ENCODE data around the gene KRTAP2-3. TPM values are rescaled to one million over a fixed set of nuclear protein-coding genes. Genes with fewer than 3 reads are reported as not detected.
"Not testable (repeated sequence)": the region's sequence is repeated elsewhere in the genome, so short reads cannot be mapped to it uniquely, and the experiment has no call there.

Gene KRTAP2-3
- polyA plus RNA-seq, 2 donors = 0.10 TPM; not detected in 1

- 66 to 72% methylated on average over 11 to 14 of the region's 14 CpGs for WGBS, 2 donors
- not testable (repeated sequence) for H3K36me3 ChIP-seq (ENCODE audit: control insufficient read depth in 2 of 2, insufficient read depth in 2 of 2, low read length in 1 of 2); H3K27me3 ChIP-seq (ENCODE audit: control insufficient read depth in 1 of 2, insufficient read depth in 2 of 2, low read length in 2 of 2); H3K9me3 ChIP-seq (ENCODE audit: control insufficient read depth in 2 of 2, insufficient read depth in 1 of 2, low read depth in 1 of 2, low read length in 1 of 2); H3K4me1 ChIP-seq (ENCODE audit: control insufficient read depth in 2 of 2, insufficient read depth in 2 of 2, low read length in 1 of 2); H3K27ac ChIP-seq (ENCODE audit: low read depth in 2 of 2, low read length in 1 of 2); H3K4me3 ChIP-seq (ENCODE audit: low read depth in 1 of 2, low read length in 2 of 2)
Observed at GRCh38 chr17:41040783-41041571, 18.9 kb downstream of the KRTAP2-3 start, which contains the start of gene KRTAP1-1. TSS of gene KRTAP1-1 (minus strand) at chr17:41041450. CDS start at chr17:41041397, 53 bp downstream.

- no peak overlapping the region for H3K4me3 ChIP-seq (ENCODE audit: low read depth in 1 of 2, low read length in 2 of 2)
- H3K4me1 ChIP-seq (ENCODE audit: control insufficient read depth in 2 of 2, insufficient read depth in 2 of 2, low read length in 1 of 2) = peaks cover 0 to 8% of the 10 kb centered on the region in 2 donors
- H3K27me3 ChIP-seq (ENCODE audit: control insufficient read depth in 1 of 2, insufficient read depth in 2 of 2, low read length in 2 of 2) = no peaks in the 10 kb centered on the region
- H3K9me3 ChIP-seq (ENCODE audit: control insufficient read depth in 2 of 2, insufficient read depth in 1 of 2, low read depth in 1 of 2, low read length in 1 of 2) = no peaks in the 10 kb centered on the region
- no peaks in the 10 kb centered on the region for H3K36me3 ChIP-seq (ENCODE audit: control insufficient read depth in 2 of 2, insufficient read depth in 2 of 2, low read length in 1 of 2)
- 74 to 75% methylated on average over 2 of the region's 2 CpGs for WGBS, 2 donors
- H3K27ac ChIP-seq (ENCODE audit: low read depth in 2 of 2, low read length in 1 of 2) = no peak overlapping the region
Observed at GRCh38 chr17:41037853-41038350, 22.0 kb downstream of the KRTAP2-3 start.

GRCh38 chr17:41034346-41034935 lies 25.5 kb downstream of the KRTAP2-3 start, which contains the start of gene KRTAP1-3:
TSS of gene KRTAP1-3 (minus strand) at chr17:41034874. CDS start at chr17:41034821, 53 bp downstream.
- not testable (repeated sequence) for H3K9me3 ChIP-seq (ENCODE audit: control insufficient read depth in 2 of 2, insufficient read depth in 1 of 2, low read depth in 1 of 2, low read length in 1 of 2); H3K36me3 ChIP-seq (ENCODE audit: control insufficient read depth in 2 of 2, insufficient read depth in 2 of 2, low read length in 1 of 2); H3K4me1 ChIP-seq (ENCODE audit: control insufficient read depth in 2 of 2, insufficient read depth in 2 of 2, low read length in 1 of 2); H3K27ac ChIP-seq (ENCODE audit: low read depth in 2 of 2, low read length in 1 of 2); H3K27me3 ChIP-seq (ENCODE audit: control insufficient read depth in 1 of 2, insufficient read depth in 2 of 2, low read length in 2 of 2); H3K4me3 ChIP-seq (ENCODE audit: low read depth in 1 of 2, low read length in 2 of 2)
- 74 to 79% methylated on average over 9 to 10 of the region's 10 CpGs for WGBS, 2 donors

- Histone ChIP-seq H3K9me3 (ENCODE audit: control insufficient read depth in 2 of 2, insufficient read depth in 1 of 2, low read depth in 1 of 2, low read length in 1 of 2) (no peaks in the 10 kb centered on the region), H3K36me3 (ENCODE audit: control insufficient read depth in 2 of 2, insufficient read depth in 2 of 2, low read length in 1 of 2) (no peaks in the 10 kb centered on the region), H3K27me3 (ENCODE audit: control insufficient read depth in 1 of 2, insufficient read depth in 2 of 2, low read length in 2 of 2) (no peaks in the 10 kb centered on the region), H3K4me1 (ENCODE audit: control insufficient read depth in 2 of 2, insufficient read depth in 2 of 2, low read length in 1 of 2) (peaks cover 0 to 14% of the 10 kb centered on the region in 2 donors), H3K4me3 (ENCODE audit: low read depth in 1 of 2, low read length in 2 of 2) (no peak within 1 kb of the TSS), H3K27ac (ENCODE audit: low read depth in 2 of 2, low read length in 1 of 2) (no peak within 1 kb of the TSS)
- 80 to 85% methylated on average over 12 of the region's 12 CpGs for WGBS, 2 donors
Observed at GRCh38 chr17:41029633-41030245, 30.2 kb downstream of the KRTAP2-3 start, which contains the start of gene KRTAP1-4. TSS of gene KRTAP1-4 (minus strand) at chr17:41030195. CDS start at chr17:41030078, 117 bp downstream.

- 52 to 65% methylated on average over 9 of the region's 9 CpGs for WGBS, 2 donors
- no peak within 1 kb of the TSS for H3K4me3 ChIP-seq (ENCODE audit: low read depth in 1 of 2, low read length in 2 of 2)
- H3K36me3 ChIP-seq (ENCODE audit: control insufficient read depth in 2 of 2, insufficient read depth in 2 of 2, low read length in 1 of 2) = no peaks in the 10 kb centered on the region
- no peak within 1 kb of the TSS for H3K27ac ChIP-seq (ENCODE audit: low read depth in 2 of 2, low read length in 1 of 2)
- H3K4me1 ChIP-seq (ENCODE audit: control insufficient read depth in 2 of 2, insufficient read depth in 2 of 2, low read length in 1 of 2) = peaks cover 0 to 10% of the 10 kb centered on the region in 2 donors
- H3K27me3 ChIP-seq (ENCODE audit: control insufficient read depth in 1 of 2, insufficient read depth in 2 of 2, low read length in 2 of 2) = peaks cover 0 to 2% of the 10 kb centered on the region in 2 donors
- H3K9me3 ChIP-seq (ENCODE audit: control insufficient read depth in 2 of 2, insufficient read depth in 1 of 2, low read depth in 1 of 2, low read length in 1 of 2) = no peaks in the 10 kb centered on the region
Observed at GRCh38 chr17:41026715-41027471, 33.0 kb downstream of the KRTAP2-3 start, which contains the start of gene KRTAP1-5. TSS of gene KRTAP1-5 (minus strand) at chr17:41027208. CDS start at chr17:41027155, 53 bp downstream.

GRCh38 chr17:41024697-41025096 lies 35.2 kb downstream of the KRTAP2-3 start:
- Histone ChIP-seq H3K27ac (ENCODE audit: low read depth in 2 of 2, low read length in 1 of 2) (no peak overlapping the region), H3K9me3 (ENCODE audit: control insufficient read depth in 2 of 2, insufficient read depth in 1 of 2, low read depth in 1 of 2, low read length in 1 of 2) (no peaks in the 10 kb centered on the region), H3K36me3 (ENCODE audit: control insufficient read depth in 2 of 2, insufficient read depth in 2 of 2, low read length in 1 of 2) (no peaks in the 10 kb centered on the region), H3K4me1 (ENCODE audit: control insufficient read depth in 2 of 2, insufficient read depth in 2 of 2, low read length in 1 of 2) (peaks cover 0 to 9% of the 10 kb centered on the region in 2 donors), H3K4me3 (ENCODE audit: low read depth in 1 of 2, low read length in 2 of 2) (no peak overlapping the region), H3K27me3 (ENCODE audit: control insufficient read depth in 1 of 2, insufficient read depth in 2 of 2, low read length in 2 of 2) (peaks cover 0 to 2% of the 10 kb centered on the region in 2 donors)
- 81 to 87% methylated on average over 3 of the region's 3 CpGs for WGBS, 2 donors

- Histone ChIP-seq H3K27me3 (ENCODE audit: control insufficient read depth in 1 of 2, insufficient read depth in 2 of 2, low read length in 2 of 2) (peaks cover 0 to 2% of the 10 kb centered on the region in 2 donors), H3K27ac (ENCODE audit: low read depth in 2 of 2, low read length in 1 of 2) (no peak overlapping the region), H3K4me1 (ENCODE audit: control insufficient read depth in 2 of 2, insufficient read depth in 2 of 2, low read length in 1 of 2) (no peaks in the 10 kb centered on the region), H3K36me3 (ENCODE audit: control insufficient read depth in 2 of 2, insufficient read depth in 2 of 2, low read length in 1 of 2) (no peaks in the 10 kb centered on the region), H3K9me3 (ENCODE audit: control insufficient read depth in 2 of 2, insufficient read depth in 1 of 2, low read depth in 1 of 2, low read length in 1 of 2) (no peaks in the 10 kb centered on the region), H3K4me3 (ENCODE audit: low read depth in 1 of 2, low read length in 2 of 2) (no peak overlapping the region)
Observed at GRCh38 chr17:41020336-41020735, 39.6 kb downstream of the KRTAP2-3 start.

- 94% methylated on average over 3 of the region's 3 CpGs for WGBS, 2 donors
- Histone ChIP-seq H3K4me1 (ENCODE audit: control insufficient read depth in 2 of 2, insufficient read depth in 2 of 2, low read length in 1 of 2) (no peaks in the 10 kb centered on the region), H3K9me3 (ENCODE audit: control insufficient read depth in 2 of 2, insufficient read depth in 1 of 2, low read depth in 1 of 2, low read length in 1 of 2) (no peaks in the 10 kb centered on the region)
Observed at GRCh38 chr17:41019415-41019814, 40.5 kb downstream of the KRTAP2-3 start.

GRCh38 chr17:41018541-41018940 lies 41.4 kb downstream of the KRTAP2-3 start:
- WGBS, 2 donors = 74 to 75% methylated on average over 3 of the region's 3 CpGs
- H3K27ac ChIP-seq (ENCODE audit: low read depth in 2 of 2, low read length in 1 of 2) = no peak overlapping the region
- no peaks in the 10 kb centered on the region for H3K4me1 ChIP-seq (ENCODE audit: control insufficient read depth in 2 of 2, insufficient read depth in 2 of 2, low read length in 1 of 2)
- H3K9me3 ChIP-seq (ENCODE audit: control insufficient read depth in 2 of 2, insufficient read depth in 1 of 2, low read depth in 1 of 2, low read length in 1 of 2) = no peaks in the 10 kb centered on the region
- no peaks in the 10 kb centered on the region for H3K36me3 ChIP-seq (ENCODE audit: control insufficient read depth in 2 of 2, insufficient read depth in 2 of 2, low read length in 1 of 2)
- peaks cover 0 to 2% of the 10 kb centered on the region in 2 donors for H3K27me3 ChIP-seq (ENCODE audit: control insufficient read depth in 1 of 2, insufficient read depth in 2 of 2, low read length in 2 of 2)
- H3K4me3 ChIP-seq (ENCODE audit: low read depth in 1 of 2, low read length in 2 of 2) = no peak overlapping the region

More at GRCh38 chr17:41019415-41019814, 40.5 kb downstream of the KRTAP2-3 start:
- Histone ChIP-seq H3K4me3 (ENCODE audit: low read depth in 1 of 2, low read length in 2 of 2) (no peak overlapping the region), H3K27me3 (ENCODE audit: control insufficient read depth in 1 of 2, insufficient read depth in 2 of 2, low read length in 2 of 2) (peaks cover 0 to 2% of the 10 kb centered on the region in 2 donors), H3K36me3 (ENCODE audit: control insufficient read depth in 2 of 2, insufficient read depth in 2 of 2, low read length in 1 of 2) (no peaks in the 10 kb centered on the region), H3K27ac (ENCODE audit: low read depth in 2 of 2, low read length in 1 of 2) (no peak overlapping the region)
